HepG2 (cell line): ENCODE results near the gene TEKT5. TPM values are rescaled to one million over a fixed set of nuclear protein-coding genes. Genes with fewer than 3 reads are reported as not detected.
A peak's percentile ranks its signal among the peaks of the same experiment; 100 is the strongest.

ENCODE experiments used
- ATAC-seq: fragments of 200-7000 bp; cut with Tn5 transposase; 3 replicates; pipeline ENCODE4 v1.9.1; 2020; ENCODE audit warnings: mild to moderate bottlenecking, moderate library complexity
- BruUV-seq: library from RNA; stranded (reverse); fragments of 400-500 nt; replicated peaks from 2 replicates; lab custom pipeline; 2021; lab: Mats Ljungman, UMichigan
- CTCF ChIA-PET: fragments of 300-600 bp; formaldehyde crosslinking; extraction: SDS; loops from one replicate; lab custom pipeline; 2021; ENCODE audit warnings: low total read pairs, inconsistent platforms, low intra/inter-chr PET ratio; lab: Yijun Ruan, JAX
- POLR2A ChIA-PET: fragments of 350-600 bp; sonication (Branson Sonifier 250); formaldehyde crosslinking; loops from one replicate; lab custom pipeline; 2020; ENCODE audit warnings: antibody characterized with exemption, inconsistent platforms; lab: Yijun Ruan, JAX
- DNase-seq: peaks from one replicate; pipeline ENCODE4 v3.0.0-alpha.2; 2015; ENCODE audit warnings: low spot score
- FAIRE-seq: peaks from 3 replicates; lab custom pipeline; 2011; peaks lifted over from hg19 to GRCh38; lab: Jason Lieb, UNC
- H2AFZ ChIP-seq: one replicate; pipeline ENCODE4 v1.6.1; 2011; ENCODE audit warnings: low read length, inconsistent platforms
- H3K27ac ChIP-seq: fragments of 300-600 bp; 3 replicates; pipeline ENCODE4 v1.8.0; 2011; ENCODE audit warnings: mixed run types, mild to moderate bottlenecking, mixed read lengths, low read length, inconsistent platforms; ENCODE audit not compliant: insufficient read depth; ENCODE audit errors: extremely low read length
- H3K27me3 ChIP-seq, 2 experiments: fragments of 200-600 bp in 1 of 2; 2 replicates in 1 of 2; 3 replicates in 1 of 2; pipeline versions ENCODE4 v1.6.0 to v1.8.0; 2011; ENCODE audit warnings: low read length in 2 of 2, mild to moderate bottlenecking in 2 of 2, moderate library complexity in 2 of 2, inconsistent platforms in 1 of 2; ENCODE audit not compliant: insufficient read depth in 2 of 2, control insufficient read depth in 1 of 2
- H3K36me3 ChIP-seq, 2 experiments: fragments of 200-600 bp in 1 of 2; replicated peaks in 1 of 2; 2 replicates in 1 of 2; 3 replicates in 1 of 2; pipeline versions ENCODE4 v1.5.1 to v1.8.0; 2011; ENCODE audit warnings: low read length in 2 of 2, inconsistent platforms in 1 of 2; ENCODE audit not compliant: insufficient read depth in 2 of 2, control insufficient read depth in 1 of 2
- H3K4me1 ChIP-seq: 2 replicates; pipeline ENCODE4 v1.5.1; 2012; ENCODE audit warnings: low read length, inconsistent platforms; ENCODE audit not compliant: insufficient read depth
- H3K4me2 ChIP-seq: 2 replicates; pipeline ENCODE4 v1.6.0; 2011; ENCODE audit warnings: low read depth, low read length, inconsistent platforms
- H3K4me3 ChIP-seq, 3 experiments: fragments of 200-600 bp in 1 of 3; sonication (generic), shearing (Covaris generic) in 1 of 3; replicated peaks in 1 of 3; 2 replicates each; pipeline ENCODE4 v1.5.1; 2011 to 2016; ENCODE audit warnings: low read length in 3 of 3, inconsistent platforms in 2 of 3, low read depth in 2 of 3, mild to moderate bottlenecking in 2 of 3, control low read depth in 1 of 3, mixed read lengths in 1 of 3; ENCODE audit not compliant: insufficient read depth in 1 of 3
- H3K79me2 ChIP-seq: one replicate; pipeline ENCODE4 v1.6.1; 2011; ENCODE audit warnings: low read length, inconsistent platforms; ENCODE audit not compliant: insufficient read depth
- H3K9ac ChIP-seq: 2 replicates; pipeline ENCODE4 v1.6.0; 2011; ENCODE audit warnings: mild to moderate bottlenecking, low read depth, low read length, inconsistent platforms; ENCODE audit not compliant: insufficient read depth
- H3K9me3 ChIP-seq: 2 replicates; pipeline ENCODE4 v1.5.1; 2012; ENCODE audit warnings: mild to moderate bottlenecking, low read length
- H4K20me1 ChIP-seq: 2 replicates; pipeline ENCODE4 v1.6.0; 2011; ENCODE audit warnings: inconsistent platforms, mild to moderate bottlenecking, low read length, moderate library complexity; ENCODE audit not compliant: insufficient read depth
- CAMTA2 ChIP-seq: sonication (generic); formaldehyde crosslinking; IDR thresholded peaks from 2 replicates; pipeline ENCODE4 v1.4.0; 2020; ENCODE audit warnings: mild to moderate bottlenecking, missing genetic modification reagents, borderline replicate concordance
- CEBPB ChIP-seq: IDR thresholded peaks from 2 replicates; pipeline ENCODE4 v1.6.1; 2011; ENCODE audit warnings: low read depth, low read length, improper control_type of control experiment, borderline replicate concordance
- CEBPG ChIP-seq: IDR thresholded peaks from 2 replicates; pipeline ENCODE4 v1.6.1; 2016
- DR1 ChIP-seq: sonication (generic); formaldehyde crosslinking; IDR thresholded peaks from 2 replicates; pipeline ENCODE4 v1.8.0; 2021; ENCODE audit warnings: mild to moderate bottlenecking, missing genetic modification reagents, inconsistent platforms
- ERF ChIP-seq: IDR thresholded peaks from 2 replicates; pipeline ENCODE4 v1.6.1; 2018; ENCODE audit warnings: missing biosample characterization, missing genetic modification reagents
- FOXA1 ChIP-seq, 2 experiments: fragments of 450-650 bp in 1 of 2; sonication (generic) in 1 of 2; formaldehyde crosslinking in 1 of 2; IDR thresholded peaks; 2 replicates each; pipeline versions ENCODE4 v1.4.0 to v1.6.1; 2016 to 2020; ENCODE audit warnings: missing genetic modification reagents in 1 of 2
- FUBP1 ChIP-seq: sonication (generic); formaldehyde crosslinking; IDR thresholded peaks from 2 replicates; pipeline ENCODE4 v1.5.1; 2020; ENCODE audit warnings: missing genetic modification reagents, mild to moderate bottlenecking, borderline replicate concordance
- HINFP ChIP-seq: sonication (generic); formaldehyde crosslinking; IDR thresholded peaks from 2 replicates; pipeline ENCODE4 v1.4.0; 2020; ENCODE audit warnings: low read depth, mild to moderate bottlenecking, missing genetic modification reagents
- HNF4G ChIP-seq, 2 experiments: sonication (generic) in 1 of 2; formaldehyde crosslinking in 1 of 2; IDR thresholded peaks; 2 replicates each; pipeline versions ENCODE4 v1.4.0 to v1.6.1; 2011 to 2020; ENCODE audit warnings: borderline replicate concordance in 2 of 2, low read depth in 2 of 2, mild to moderate bottlenecking in 2 of 2, low read length in 1 of 2, missing genetic modification reagents in 1 of 2, moderate library complexity in 1 of 2
- KLF11 ChIP-seq: IDR thresholded peaks from 2 replicates; pipeline ENCODE4 v1.6.1; 2016; ENCODE audit warnings: missing compliant biosample characterization
- SMC3 ChIP-seq: IDR thresholded peaks from 2 replicates; pipeline ENCODE4 v1.6.1; 2011; ENCODE audit warnings: low read length, improper control_type of control experiment
- ZBTB43 ChIP-seq: sonication (generic); formaldehyde crosslinking; conservative IDR thresholded peaks from 2 replicates; pipeline ENCODE4 v1.4.0; 2020; ENCODE audit warnings: missing genetic modification reagents
- ZNF251 ChIP-seq: sonication (generic); formaldehyde crosslinking; IDR thresholded peaks from 2 replicates; pipeline ENCODE4 v1.9.0; 2021; ENCODE audit warnings: mild to moderate bottlenecking, missing genetic modification reagents
- ZNF275 ChIP-seq: sonication (generic); formaldehyde crosslinking; IDR thresholded peaks from 2 replicates; pipeline ENCODE4 v1.8.0; 2022; ENCODE audit warnings: missing genetic modification reagents, mild to moderate bottlenecking, inconsistent platforms, borderline replicate concordance
- ZNF30 ChIP-seq: sonication (generic); formaldehyde crosslinking; IDR thresholded peaks from 2 replicates; pipeline ENCODE4 v1.5.0; 2020; ENCODE audit warnings: mild to moderate bottlenecking, missing genetic modification reagents
- ZNF619 ChIP-seq: sonication (generic); formaldehyde crosslinking; IDR thresholded peaks from 2 replicates; pipeline ENCODE4 v1.4.0; 2020; ENCODE audit warnings: mild to moderate bottlenecking, missing genetic modification reagents
- WGBS: methylation state at CpG from one replicate; pipeline ENCODE4 v1.1.6; 2017; ENCODE audit warnings: low lambda C conversion rate; 5-methylcytosine and 5-hydroxymethylcytosine counted together
- in situ Hi-C: cut with HindIII; loops from 2 replicates; pipeline ENCODE4 v1.10.0; 2017; ENCODE audit warnings: low pct_unique_long_range_greater_than_20kb; ENCODE audit not compliant: extremely low pct_ligation_motif_present
- intact Hi-C: fragments of 100-400 bp; cut with micrococcal nuclease; formaldehyde crosslinking; loops from one replicate; pipeline ENCODE4 v1.10.0; 2022; ENCODE audit not compliant: unreplicated experiment
- polyA plus RNA-seq, 8 experiments: library from polyadenylated mRNA; depleted of rRNA in 3 of 8; stranded (reverse) in 7 of 8; unstranded in 1 of 8; fragments of >200 nt; fragmentation: Illumina TruSeq in 4 of 8; extraction: Trizol in 4 of 8; gene quantifications; 2 replicates each; pipeline versions ENCODE4 v1.2.1 to v1.2.3, GENCODE V29; 2011 to 2016; ENCODE audit warnings: low read depth in 4 of 8, missing spikeins in 1 of 8, mixed read lengths in 1 of 8; ENCODE audit not compliant: insufficient read depth in 1 of 8
- total RNA-seq, 5 experiments: library from RNA; depleted of rRNA; stranded (reverse); fragments of >200 nt; fragmentation: Illumina TruSeq; extraction: Trizol; gene quantifications; 2 replicates each; pipeline ENCODE4 v1.2.3, GENCODE V29; 2016; ENCODE audit warnings: low read depth in 1 of 5

The TEKT5 gene
- total and polyA plus RNA-seq, 2 of the 13 experiments (the other 11 are each of a cell fraction or from before 2014, with no cell fraction given), result 0.16 TPM; not detected in 1

- TF ChIP-seq FUBP1 (CRISPR knock-in tag) (no peak), CAMTA2 (no peak)
- TF ChIP-seq, all 625 proteins: peak for 22
Observed at GRCh38 chr16:10629592-10629963, 65.2 kb downstream of the TEKT5 start (continued).

GRCh38 chr16:10625595-10626357 lies 69.0 kb downstream of the TEKT5 start:
- Histone ChIP-seq H3K4me1 (peaks cover 93% of the 10 kb centered on the region), H3K9me3 (no peaks in the 10 kb centered on the region), H3K79me2 (no peaks in the 10 kb centered on the region), H3K9ac (no peak overlapping the region), H3K27me3 (0 out of 5 replicates have a peak, but pooled peaks cover 0 to 2% of the 10 kb centered on the region in 2 experiments), H4K20me1 (no peaks in the 10 kb centered on the region), H2AFZ (no peak overlapping the region), H3K4me2 (peak overlapping the region; percentile 43), H3K36me3 (no peaks in the 10 kb centered on the region), H3K27ac (peak overlapping the region; percentile 3), H3K4me3 (no peak overlapping the region)
- in situ Hi-C loops (no loop called here), intact Hi-C loops (no loop called here)
- 53% methylated on average over 12 of the region's 12 CpGs for WGBS
- FAIRE-seq (peak; percentile 30), DNase-seq (peak; percentile 67), ATAC-seq (no peak)
- POLR2A ChIA-PET, result interaction anchor here (2.0 kb wide), 1 partner anchor 21 kb away, joined by 7 read pairs; no protein-coding TSS in a partner anchor
- no TSS peak for BruUV-seq
- CTCF ChIA-PET, result no interaction called here
- no peak for TF ChIP-seq KLF11
- TF ChIP-seq FOXA1 (IDR thresholded peaks at IDR 0.05), result no peak
- peak; percentile 88 for TF ChIP-seq FOXA1 (CRISPR knock-in tag; IDR thresholded peaks at IDR 0.05)
- no peak for TF ChIP-seq ZNF30 (CRISPR knock-in tag)
- TF ChIP-seq ZNF251 (CRISPR knock-in tag), result no peak
- TF ChIP-seq ZNF619 (CRISPR knock-in tag), result no peak
- TF ChIP-seq CEBPG, result peak; percentile 61
- no peak; the same call in 1 of the 2 replicates for TF ChIP-seq ERF
- peak; percentile 17; the same call in 1 of the 2 replicates for TF ChIP-seq SMC3
- peak; percentile 76 for TF ChIP-seq CEBPB
- no peak for TF ChIP-seq HNF4G (IDR thresholded peaks at IDR 0.05; ENCODE audit: borderline replicate concordance, low read depth, low read length)
- TF ChIP-seq HNF4G (CRISPR knock-in tag; IDR thresholded peaks at IDR 0.05; ENCODE audit: borderline replicate concordance, low read depth), result no peak
- TF ChIP-seq ZNF275, result no peak
- no peak for TF ChIP-seq HINFP (CRISPR knock-in tag)
- TF ChIP-seq ZBTB43 (CRISPR knock-in tag), result no peak
- TF ChIP-seq DR1 (CRISPR knock-in tag), result no peak
